ENCODE results near the gene NUP205. TPM values are rescaled to one million over a fixed set of nuclear protein-coding genes. Genes with fewer than 3 reads are reported as not detected.
"Not testable (repeated sequence)": the region's sequence is repeated elsewhere in the genome, so short reads cannot be mapped to it uniquely, and the experiment has no call there.

NUP205 gene
- total RNA-seq, 4 donors from 2014 or later = 21.0 to 65.9 (median 47.6) TPM

DNA sequence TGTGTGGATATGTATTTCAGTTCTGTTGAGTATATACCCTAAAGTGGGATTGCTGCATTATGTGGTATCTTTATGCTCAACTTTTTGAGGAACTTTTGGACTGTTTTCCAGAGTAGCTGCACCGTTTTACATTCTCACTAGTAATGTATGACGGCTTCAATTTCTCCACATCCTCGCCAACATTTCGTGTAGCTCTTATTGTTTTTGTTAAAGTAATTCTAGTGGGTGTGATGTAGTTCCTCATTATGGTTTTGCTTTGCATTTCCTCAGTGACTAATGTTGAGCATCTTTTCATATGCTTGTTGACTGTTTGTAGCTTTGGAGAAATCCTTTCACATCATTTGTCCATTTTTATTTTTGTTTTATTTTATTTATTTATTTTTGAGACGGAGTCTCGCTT lies 109.1 kb downstream of the NUP205 start:
- no peaks in the 10 kb centered on the region for H3K9me3 ChIP-seq
- H3K4me3 ChIP-seq = no peak overlapping the region
- intact Hi-C loops (cut with DNase I; ENCODE audit: low total_unique reads) = loop anchor here (10.0 kb wide), 1 partner anchor 308 kb away; the partner anchor contains the start of gene MTPN
- H3K4me1 ChIP-seq = peaks cover 0 to 7% of the 10 kb centered on the region in 2 donors
- TF ChIP-seq, protein P1, sequence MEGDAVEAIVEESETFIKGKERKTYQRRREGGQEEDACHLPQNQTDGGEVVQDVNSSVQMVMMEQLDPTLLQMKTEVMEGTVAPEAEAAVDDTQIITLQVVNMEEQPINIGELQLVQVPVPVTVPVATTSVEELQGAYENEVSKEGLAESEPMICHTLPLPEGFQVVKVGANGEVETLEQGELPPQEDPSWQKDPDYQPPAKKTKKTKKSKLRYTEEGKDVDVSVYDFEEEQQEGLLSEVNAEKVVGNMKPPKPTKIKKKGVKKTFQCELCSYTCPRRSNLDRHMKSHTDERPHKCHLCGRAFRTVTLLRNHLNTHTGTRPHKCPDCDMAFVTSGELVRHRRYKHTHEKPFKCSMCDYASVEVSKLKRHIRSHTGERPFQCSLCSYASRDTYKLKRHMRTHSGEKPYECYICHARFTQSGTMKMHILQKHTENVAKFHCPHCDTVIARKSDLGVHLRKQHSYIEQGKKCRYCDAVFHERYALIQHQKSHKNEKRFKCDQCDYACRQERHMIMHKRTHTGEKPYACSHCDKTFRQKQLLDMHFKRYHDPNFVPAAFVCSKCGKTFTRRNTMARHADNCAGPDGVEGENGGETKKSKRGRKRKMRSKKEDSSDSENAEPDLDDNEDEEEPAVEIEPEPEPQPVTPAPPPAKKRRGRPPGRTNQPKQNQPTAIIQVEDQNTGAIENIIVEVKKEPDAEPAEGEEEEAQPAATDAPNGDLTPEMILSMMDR (IDR thresholded peaks at IDR 0.05) = no peak
- no peak for TF ChIP-seq POLR2A (IDR thresholded peaks at IDR 0.05)
- H3K27me3 ChIP-seq = no peaks in the 10 kb centered on the region
- H3K27ac ChIP-seq = no peak overlapping the region
- no peak for DNase-seq
- H3K36me3 ChIP-seq = no peaks in the 10 kb centered on the region

DNA sequence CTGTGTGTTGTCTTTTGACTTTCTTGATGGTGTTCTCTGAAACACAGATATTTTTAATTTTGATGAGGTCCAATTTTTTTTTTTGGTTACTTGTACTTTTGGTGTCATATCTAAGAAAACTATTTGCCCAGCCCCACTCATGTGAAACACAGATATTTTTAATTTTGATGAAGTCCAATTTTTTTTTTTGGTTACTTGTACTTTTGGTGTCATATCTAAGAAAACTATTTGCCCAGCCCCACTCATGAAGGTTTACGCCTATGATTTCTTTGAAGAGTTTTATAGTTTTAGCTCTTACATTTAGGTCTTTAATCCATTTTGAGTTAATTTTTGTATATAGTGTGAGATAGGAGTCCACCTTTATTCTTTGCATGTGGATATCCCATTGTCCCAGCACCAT lies 109.9 kb downstream of the NUP205 start:
- not testable (repeated sequence) for H3K9me3 ChIP-seq, H3K27ac ChIP-seq, H3K36me3 ChIP-seq, H3K4me1 ChIP-seq, H3K27me3 ChIP-seq, H3K4me3 ChIP-seq, DNase-seq
- intact Hi-C loops (cut with DNase I; ENCODE audit: low total_unique reads) = loop anchor here (10.0 kb wide), 1 partner anchor 307 kb away; the partner anchor contains the start of gene MTPN

DNA sequence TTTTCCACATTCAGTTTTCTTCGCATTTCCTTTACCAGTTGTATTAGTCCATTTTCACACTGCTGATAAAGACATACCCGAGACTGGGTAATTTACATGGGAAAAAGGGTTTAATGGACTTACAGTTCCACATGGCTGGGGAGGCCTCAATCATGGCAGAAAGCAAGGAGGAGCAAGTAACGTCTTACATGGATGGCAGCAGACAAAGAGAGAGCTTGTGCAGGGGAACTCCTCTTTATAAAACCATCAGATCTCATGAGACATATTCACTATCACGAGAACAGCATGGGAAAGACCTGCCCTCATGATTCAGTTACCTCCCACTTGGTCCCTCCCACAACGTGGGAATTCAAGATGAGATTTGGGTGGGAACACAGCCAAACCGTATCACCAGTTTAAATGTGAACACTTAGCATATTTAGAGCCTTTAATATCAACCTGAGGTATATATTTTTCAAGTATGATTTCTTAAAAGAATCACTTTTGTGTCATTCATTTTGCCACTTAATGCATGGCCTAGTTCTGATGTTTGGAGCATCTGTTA lies 111.2 kb downstream of the NUP205 start:
- H3K4me3 ChIP-seq, H3K36me3 ChIP-seq, H3K27ac ChIP-seq, H3K27me3 ChIP-seq, H3K9me3 ChIP-seq, H3K4me1 ChIP-seq, DNase-seq: not testable (repeated sequence)
- intact Hi-C loops (cut with DNase I; ENCODE audit: low total_unique reads) = loop anchor here (10.0 kb wide), 1 partner anchor 306 kb away; the partner anchor contains the start of gene MTPN

DNA sequence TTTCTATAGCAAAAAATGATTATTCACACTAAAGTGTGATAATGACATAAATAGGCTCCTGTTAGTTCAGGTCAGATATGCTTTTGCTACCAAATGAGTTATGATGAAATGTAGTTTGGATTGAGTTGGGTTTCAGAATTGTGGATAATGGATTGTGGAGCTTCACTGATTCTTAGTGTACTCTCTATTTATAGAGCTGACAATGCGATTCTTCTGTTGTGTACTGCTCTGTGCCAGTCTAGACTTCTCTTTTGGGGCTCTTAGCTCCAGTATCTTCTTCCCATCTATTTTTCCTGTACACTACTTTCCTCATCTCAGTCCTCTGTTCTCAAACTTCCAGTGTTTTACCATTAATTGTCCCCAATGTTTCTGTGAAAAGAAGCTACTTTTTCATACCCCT lies 112.1 kb downstream of the NUP205 start:
- no peak for TF ChIP-seq POLR2A (IDR thresholded peaks at IDR 0.05)
- TF ChIP-seq, protein P1 (IDR thresholded peaks at IDR 0.05) = no peak
- no peak for DNase-seq
- no peaks in the 10 kb centered on the region for H3K27me3 ChIP-seq
- H3K27ac ChIP-seq = no peak overlapping the region
- H3K9me3 ChIP-seq = no peaks in the 10 kb centered on the region
- H3K36me3 ChIP-seq = no peaks in the 10 kb centered on the region
- no peak overlapping the region for H3K4me3 ChIP-seq
- intact Hi-C loops (cut with DNase I; ENCODE audit: low total_unique reads) = loop anchor here (10.0 kb wide), 1 partner anchor 305 kb away; the partner anchor contains the start of gene MTPN
- H3K4me1 ChIP-seq = no peaks in the 10 kb centered on the region

DNA sequence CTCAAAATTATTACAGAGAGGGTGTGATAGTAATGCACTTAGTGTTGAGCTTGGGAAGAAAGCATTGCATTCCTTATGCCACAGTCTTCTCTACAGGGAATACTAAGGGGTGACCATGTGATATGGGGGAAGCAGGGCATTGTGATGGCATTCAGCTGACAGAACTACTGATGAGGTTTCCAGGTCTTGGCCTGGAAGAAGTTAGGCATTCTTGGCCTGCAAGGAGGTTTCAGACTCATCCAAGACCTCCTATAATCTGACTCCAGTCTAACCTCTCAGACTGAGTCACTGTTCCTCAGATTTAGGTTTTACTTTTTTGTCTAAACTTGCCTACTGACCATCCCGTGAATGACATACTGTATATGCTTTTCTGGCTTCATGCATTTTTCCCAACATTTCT lies 112.5 kb downstream of the NUP205 start:
- no peaks in the 10 kb centered on the region for H3K9me3 ChIP-seq
- TF ChIP-seq, protein P1 (IDR thresholded peaks at IDR 0.05) = no peak
- TF ChIP-seq POLR2A (IDR thresholded peaks at IDR 0.05) = no peak
- no peaks in the 10 kb centered on the region for H3K36me3 ChIP-seq
- no peaks in the 10 kb centered on the region for H3K4me1 ChIP-seq
- no peak overlapping the region for H3K4me3 ChIP-seq
- DNase-seq = no peak
- no peak overlapping the region for H3K27ac ChIP-seq
- intact Hi-C loops (cut with DNase I; ENCODE audit: low total_unique reads) = no loop called here
- H3K27me3 ChIP-seq = no peaks in the 10 kb centered on the region

DNA sequence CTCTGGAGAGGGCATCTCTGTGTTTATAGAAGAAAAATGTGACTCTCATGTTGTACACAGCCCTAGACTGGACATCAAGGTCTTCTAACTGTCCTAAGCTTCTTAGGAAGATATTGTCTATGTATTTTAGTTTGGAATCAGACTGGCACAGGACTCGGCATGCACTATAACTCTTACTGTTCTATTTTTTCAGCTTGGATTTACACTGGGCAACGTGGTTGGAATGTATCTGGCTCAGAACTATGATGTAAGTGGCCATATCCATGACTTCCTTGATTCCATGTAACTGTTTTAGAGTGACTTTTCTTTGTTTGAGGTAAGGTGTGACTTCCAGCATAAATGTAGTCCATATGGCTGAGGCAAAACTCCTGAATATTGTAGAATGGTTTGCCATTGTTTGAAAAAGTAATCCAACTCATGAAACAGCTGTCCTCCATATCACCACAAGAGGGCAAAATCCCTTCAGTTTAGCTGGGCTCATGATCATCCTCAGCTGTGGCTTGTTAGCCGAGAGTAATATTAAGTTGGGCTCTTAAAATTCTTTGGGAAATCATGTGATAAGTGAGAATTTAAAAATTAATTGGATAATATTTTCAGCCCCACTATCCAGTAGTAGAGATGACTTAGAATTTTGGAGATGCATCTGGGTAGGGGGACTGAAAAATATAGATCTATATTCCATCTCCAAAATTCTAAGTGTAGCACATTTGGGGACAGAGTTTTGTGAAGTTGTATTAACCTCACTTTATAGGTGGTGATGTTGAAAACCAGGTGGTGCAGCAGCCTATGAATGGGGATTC lies 115.0 kb downstream of the NUP205 start:
- peak in 1 of 2 donors; percentile 33 for DNase-seq
- no peaks in the 10 kb centered on the region for H3K4me1 ChIP-seq
- H3K36me3 ChIP-seq = no peaks in the 10 kb centered on the region
- TF ChIP-seq POLR2A (IDR thresholded peaks at IDR 0.05) = no peak
- TF ChIP-seq, protein P1 (IDR thresholded peaks at IDR 0.05) = peak; percentile 65 to 79 (median 72)
- H3K27ac ChIP-seq = no peak overlapping the region
- intact Hi-C loops (cut with DNase I; ENCODE audit: low total_unique reads) = no loop called here
- H3K4me3 ChIP-seq = no peak overlapping the region
- H3K27me3 ChIP-seq = no peaks in the 10 kb centered on the region
- H3K9me3 ChIP-seq = no peaks in the 10 kb centered on the region

Measured in uterus (tissue), 4 donors.